ACHN (cell line): ENCODE measurements around the gene KATNAL1.

ENCODE experiments used
- DNase-seq: peaks from one replicate; pipeline ENCODE4 v3.0.0-alpha.2; 2015
- in situ Hi-C: cut with HindIII; loops from 2 replicates; pipeline ENCODE4 v1.10.0; 2017; ENCODE audit warnings: low sequenced_read_pairs, low pct_ligation_motif_present, low pct_unique_long_range_greater_than_20kb

KATNAL1 gene

GRCh38 chr13:30156270-30156669 is 151.1 kb downstream of the KATNAL1 start:
- DNase-seq = no peak
- in situ Hi-C loops = no loop called here

- no peak for DNase-seq
- in situ Hi-C loops = no loop called here
These were observed 152.4 kb downstream of the KATNAL1 start for GRCh38 chr13:30154931-30155330.

DNA sequence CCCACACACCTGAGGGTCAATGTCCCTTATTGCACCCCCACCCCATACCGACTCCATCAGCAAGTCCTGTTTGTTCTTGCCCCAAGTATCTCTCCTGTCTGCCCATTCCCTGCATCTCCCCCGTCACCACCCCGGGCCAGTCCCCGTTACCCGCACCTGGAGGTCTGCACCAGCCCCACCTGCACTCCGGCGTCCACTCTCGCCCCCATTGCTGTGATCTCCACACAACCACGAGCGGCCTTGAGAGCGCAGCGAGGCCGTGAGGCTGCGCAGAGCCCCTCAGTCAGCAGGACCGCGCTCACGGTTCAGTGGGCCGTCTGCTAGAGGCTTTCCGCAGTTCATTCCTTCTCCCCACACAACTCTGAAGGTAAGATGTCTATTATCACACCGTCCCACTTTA is 152.8 kb downstream of the KATNAL1 start:
- in situ Hi-C loops = no loop called here
- DNase-seq = no peak

- in situ Hi-C loops = no loop called here
- DNase-seq = peak; percentile 39
These were observed 153.6 kb downstream of the KATNAL1 start for GRCh38 chr13:30153545-30154426.
